Neural cell (in vitro differentiated cells): ENCODE data around the gene S100PBP. TPM values are rescaled to one million over a fixed set of nuclear protein-coding genes. Genes with fewer than 3 reads are reported as not detected.
"Not testable (repeated sequence)": the region's sequence is repeated elsewhere in the genome, so short reads cannot be mapped to it uniquely, and the experiment has no call there.

Source experiments
- H2AFZ ChIP-seq: fragments of 200-600, 300-800 bp; sonication (generic), shearing (Covaris generic); 2 replicates; pipeline ENCODE4 v1.6.0; 2014; ENCODE audit warnings: low read depth, mild to moderate bottlenecking, antibody characterized with exemption, low read length, moderate library complexity
- H3F3A ChIP-seq: fragments of 200-600 bp; shearing (Covaris generic); 2 replicates; pipeline ENCODE4 v1.6.1; 2016; ENCODE audit warnings: mild to moderate bottlenecking, moderate library complexity, mixed read lengths, antibody characterized with exemption, low read length; ENCODE audit not compliant: insufficient read depth, poor library complexity, severe bottlenecking
- H3K27ac ChIP-seq: fragments of 200-600, 300-800 bp; sonication (generic), shearing (Covaris generic); 2 replicates; pipeline ENCODE4 v1.5.1; 2014; ENCODE audit warnings: mild to moderate bottlenecking, low read length, moderate library complexity
- H3K27me3 ChIP-seq: fragments of 300-800, 200-600 bp; sonication (generic), shearing (Covaris generic); 2 replicates; pipeline ENCODE4 v1.6.0; 2014; ENCODE audit warnings: mild to moderate bottlenecking, low read depth, low read length, moderate library complexity; ENCODE audit not compliant: insufficient read depth
- H3K36me3 ChIP-seq: fragments of 300-800, 200-600 bp; sonication (generic), shearing (Covaris generic); 2 replicates; pipeline ENCODE4 v1.5.1; 2014; ENCODE audit warnings: mild to moderate bottlenecking, antibody characterized with exemption, low read length, moderate library complexity; ENCODE audit not compliant: insufficient read depth
- H3K4me2 ChIP-seq: fragments of 300-800, 200-600 bp; sonication (generic), shearing (Covaris generic); 2 replicates; pipeline ENCODE4 v1.6.0; 2014; ENCODE audit warnings: mild to moderate bottlenecking, low read length
- H3K4me3 ChIP-seq: fragments of 300-800, 200-600 bp; sonication (generic), shearing (Covaris generic); 2 replicates; pipeline ENCODE4 v1.5.1; 2014; ENCODE audit warnings: mild to moderate bottlenecking, low read length, moderate library complexity
- H3K79me2 ChIP-seq: fragments of 200-600 bp; shearing (Covaris generic); replicated peaks from 2 replicates; pipeline ENCODE4 v1.6.0; 2014; ENCODE audit warnings: mild to moderate bottlenecking, low read length, moderate library complexity; ENCODE audit not compliant: insufficient read depth
- H3K9ac ChIP-seq: fragments of 300-800, 200-600 bp; sonication (generic), shearing (Covaris generic); 2 replicates; pipeline ENCODE4 v1.6.1; 2016; ENCODE audit warnings: mild to moderate bottlenecking, low read length, mixed read lengths
- H3K9me2 ChIP-seq: fragments of 200-600 bp; shearing (Covaris generic); 2 replicates; pipeline ENCODE4 v1.6.1; 2016; ENCODE audit warnings: mild to moderate bottlenecking, low read length, mixed read lengths; ENCODE audit not compliant: insufficient read depth
- H3K9me3 ChIP-seq: fragments of 200-600, 300-800 bp; sonication (generic), shearing (Covaris generic); 2 replicates; pipeline ENCODE4 v1.6.1; 2016; ENCODE audit warnings: mild to moderate bottlenecking, mixed run types, low read length, moderate library complexity, mixed read lengths
- H4K20me1 ChIP-seq: fragments of 200-600 bp; shearing (Covaris generic); 2 replicates; pipeline ENCODE4 v1.6.1; 2016; ENCODE audit warnings: mild to moderate bottlenecking, mixed run types; ENCODE audit not compliant: insufficient read depth
- CTCF ChIP-seq: fragments of 450-650 bp; IDR thresholded peaks from 2 replicates; pipeline ENCODE4 v1.5.1; 2014; ENCODE audit warnings: antibody characterized with exemption, mild to moderate bottlenecking, moderate library complexity; ENCODE audit not compliant: poor library complexity, severe bottlenecking
- EP300 ChIP-seq: fragments of 450-650 bp; conservative IDR thresholded peaks from 2 replicates; pipeline ENCODE4 v1.6.1; 2014; ENCODE audit warnings: antibody characterized with exemption, mild to moderate bottlenecking, moderate library complexity; ENCODE audit not compliant: poor library complexity, severe bottlenecking
- EZH2 ChIP-seq: fragments of 200-600, 300-800 bp; shearing (Covaris generic), sonication (generic); IDR thresholded peaks from 2 replicates; pipeline ENCODE4 v1.6.1; 2014; ENCODE audit warnings: antibody characterized with exemption, low read length, borderline replicate concordance, mild to moderate bottlenecking; ENCODE audit not compliant: insufficient read depth, poor library complexity, severe bottlenecking
- MXI1 ChIP-seq: fragments of 450-650 bp; conservative IDR thresholded peaks from 2 replicates; pipeline ENCODE4 v1.6.1; 2014; ENCODE audit warnings: antibody characterized with exemption, mild to moderate bottlenecking; ENCODE audit not compliant: poor library complexity, severe bottlenecking
- POLR2AphosphoS5 ChIP-seq: IDR thresholded peaks from 2 replicates; pipeline ENCODE4 v1.6.1; 2012
- RAD21 ChIP-seq: fragments of 450-650 bp; conservative IDR thresholded peaks from 2 replicates; pipeline ENCODE4 v1.6.1; 2014; ENCODE audit warnings: antibody characterized with exemption, mild to moderate bottlenecking, moderate library complexity
- REST ChIP-seq: IDR thresholded peaks from 2 replicates; pipeline ENCODE4 v1.6.1; 2012; ENCODE audit warnings: borderline replicate concordance
- SMC3 ChIP-seq: fragments of 450-650 bp; conservative IDR thresholded peaks from 2 replicates; pipeline ENCODE4 v1.6.1; 2014; ENCODE audit warnings: antibody characterized with exemption, mild to moderate bottlenecking, moderate library complexity; ENCODE audit not compliant: poor library complexity
- TAF1 ChIP-seq: IDR thresholded peaks from 2 replicates; pipeline ENCODE4 v1.6.1; 2012; ENCODE audit warnings: low read depth
- polyA plus RNA-seq: library from polyadenylated mRNA; depleted of rRNA; stranded (reverse); fragments of >200 nt; gene quantifications from 2 replicates; pipeline ENCODE4 v1.2.3, GENCODE V29; 2014

The S100PBP gene
- polyA plus RNA-seq, 1 donor from 2014 or later: 77.0 TPM

GRCh38 chr1:32804460-32804859 is 13.0 kb upstream of the S100PBP start:
- H3K4me2 ChIP-seq, H3K27me3 ChIP-seq, H3K79me2 ChIP-seq, H2AFZ ChIP-seq, H4K20me1 ChIP-seq, H3K36me3 ChIP-seq, H3K4me3 ChIP-seq, H3K27ac ChIP-seq, H3F3A ChIP-seq, H3K9me2 ChIP-seq, H3K9ac ChIP-seq, H3K9me3 ChIP-seq: not testable (repeated sequence)

GRCh38 chr1:32806290-32806689 is 11.2 kb upstream of the S100PBP start:
- Histone ChIP-seq H3K9ac (no peak overlapping the region), H3K4me2 (no peak overlapping the region), H3K27me3 (no peaks in the 10 kb centered on the region), H2AFZ (no peak overlapping the region), H3K27ac (no peak overlapping the region), H4K20me1 (no peaks in the 10 kb centered on the region), H3K4me3 (no peak overlapping the region), H3F3A (no peaks in the 10 kb centered on the region), H3K9me3 (no peaks in the 10 kb centered on the region), H3K79me2 (no peaks in the 10 kb centered on the region), H3K9me2 (no peaks in the 10 kb centered on the region), H3K36me3 (peaks cover 6% of the 10 kb centered on the region)
- TF ChIP-seq RAD21 (no peak), EP300 (no peak), POLR2AphosphoS5 (no peak), REST (no peak), MXI1 (no peak), TAF1 (no peak), SMC3 (no peak), CTCF (no peak), EZH2 (no peak)

GRCh38 chr1:32806910-32807523 is 10.4 kb upstream of the S100PBP start:
- no peak overlapping the region for H2AFZ ChIP-seq
- no peak overlapping the region for H3K4me2 ChIP-seq
- peaks cover 6% of the 10 kb centered on the region for H3K36me3 ChIP-seq
- no peak overlapping the region for H3K4me3 ChIP-seq
- no peaks in the 10 kb centered on the region for H4K20me1 ChIP-seq
- TF ChIP-seq SMC3 (no peak), EZH2 (no peak), POLR2AphosphoS5 (no peak), RAD21 (no peak), EP300 (no peak), TAF1 (no peak), REST (no peak), CTCF (no peak), MXI1 (no peak)
- peaks cover 3% of the 10 kb centered on the region for H3K79me2 ChIP-seq
- H3K9me2 ChIP-seq: no peaks in the 10 kb centered on the region
- H3K27ac ChIP-seq: no peak overlapping the region
- H3K9me3 ChIP-seq: no peaks in the 10 kb centered on the region
- no peaks in the 10 kb centered on the region for H3F3A ChIP-seq
- no peak overlapping the region for H3K9ac ChIP-seq
- H3K27me3 ChIP-seq: no peaks in the 10 kb centered on the region
